ENCODE results near the gene CTDSPL2.

DNA sequence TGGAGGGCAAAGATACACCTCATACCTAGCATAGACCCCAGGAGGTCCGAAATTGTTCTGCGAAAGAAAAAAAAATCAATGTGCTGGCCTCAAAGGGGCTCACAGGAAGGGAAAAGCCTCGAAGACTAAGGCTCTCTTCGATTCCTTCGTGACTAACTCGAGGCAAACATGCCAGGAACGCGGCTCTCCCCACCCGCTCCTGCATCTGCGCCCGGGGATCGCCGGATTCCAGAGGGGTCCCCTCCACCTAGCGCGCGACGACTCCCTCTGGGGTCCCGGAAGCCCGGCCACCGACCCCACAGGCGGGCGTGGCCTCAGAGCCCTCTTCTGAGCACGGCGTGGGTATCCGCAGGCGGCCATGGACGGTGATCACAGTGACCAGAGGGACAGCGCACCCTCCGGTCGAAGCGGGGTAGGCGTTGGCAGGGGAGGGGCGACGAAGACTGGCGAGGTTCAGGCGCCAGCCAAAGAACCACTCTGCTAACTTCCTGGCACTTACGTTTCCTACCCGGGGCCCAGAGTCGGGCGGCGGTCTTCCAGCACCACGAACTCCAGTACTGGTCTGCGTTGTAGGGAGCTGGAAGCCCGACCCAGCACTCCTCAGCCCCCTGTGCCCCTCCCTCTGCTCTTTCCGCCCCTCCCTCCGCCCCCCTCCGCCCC, 109.0 kb downstream of the CTDSPL2 start:
- TF ChIP-seq, protein P1, sequence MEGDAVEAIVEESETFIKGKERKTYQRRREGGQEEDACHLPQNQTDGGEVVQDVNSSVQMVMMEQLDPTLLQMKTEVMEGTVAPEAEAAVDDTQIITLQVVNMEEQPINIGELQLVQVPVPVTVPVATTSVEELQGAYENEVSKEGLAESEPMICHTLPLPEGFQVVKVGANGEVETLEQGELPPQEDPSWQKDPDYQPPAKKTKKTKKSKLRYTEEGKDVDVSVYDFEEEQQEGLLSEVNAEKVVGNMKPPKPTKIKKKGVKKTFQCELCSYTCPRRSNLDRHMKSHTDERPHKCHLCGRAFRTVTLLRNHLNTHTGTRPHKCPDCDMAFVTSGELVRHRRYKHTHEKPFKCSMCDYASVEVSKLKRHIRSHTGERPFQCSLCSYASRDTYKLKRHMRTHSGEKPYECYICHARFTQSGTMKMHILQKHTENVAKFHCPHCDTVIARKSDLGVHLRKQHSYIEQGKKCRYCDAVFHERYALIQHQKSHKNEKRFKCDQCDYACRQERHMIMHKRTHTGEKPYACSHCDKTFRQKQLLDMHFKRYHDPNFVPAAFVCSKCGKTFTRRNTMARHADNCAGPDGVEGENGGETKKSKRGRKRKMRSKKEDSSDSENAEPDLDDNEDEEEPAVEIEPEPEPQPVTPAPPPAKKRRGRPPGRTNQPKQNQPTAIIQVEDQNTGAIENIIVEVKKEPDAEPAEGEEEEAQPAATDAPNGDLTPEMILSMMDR (conservative IDR thresholded peaks at IDR 0.05; ENCODE audit: low read depth, low read length), result peak; percentile 37
- no peak for TF ChIP-seq EZH2 (IDR thresholded peaks at IDR 0.05; ENCODE audit: low read length, unreplicated experiment)
- TF ChIP-seq EZH2phosphoT487 (IDR thresholded peaks at IDR 0.05; ENCODE audit: borderline replicate concordance, low read length), result no peak
